HEK293 (cell line): ENCODE measurements around the gene ARHGEF28.
A peak's percentile ranks its signal among the peaks of the same experiment; 100 is the strongest.

Experiments
- CTCF ChIA-PET: fragments of 350-600 bp; formaldehyde crosslinking; extraction: SDS; loops from one replicate; lab custom pipeline; 2021; ENCODE audit warnings: antibody characterized with exemption; lab: Yijun Ruan, JAX
- POLR2A ChIA-PET: fragments of 300-600 bp; formaldehyde crosslinking; extraction: SDS; loops from one replicate; lab custom pipeline; 2020; ENCODE audit warnings: antibody characterized with exemption, inconsistent platforms; lab: Yijun Ruan, JAX
- H3K27ac ChIP-seq: fragments of 200-500 bp; sonication (Bioruptor generic); 2 replicates; pipeline ENCODE4 v1.5.1; 2014; ENCODE audit warnings: low read depth, low read length, control low read depth, inconsistent platforms; ENCODE audit errors: extremely low read depth
- H3K36me3 ChIP-seq, 2 experiments: fragments of 200-500 bp in 1 of 2; sonication (Bioruptor generic) in 1 of 2; 1 replicate in 1 of 2; 2 replicates in 1 of 2; pipeline ENCODE4 v1.5.1; 2014 to 2017; ENCODE audit warnings: inconsistent platforms in 2 of 2, low read length in 2 of 2; ENCODE audit not compliant: control insufficient read depth in 2 of 2, insufficient read depth in 1 of 2
- H3K4me1 ChIP-seq: fragments of 200-500 bp; sonication (Bioruptor generic); 2 replicates; pipeline ENCODE4 v1.5.1; 2014; ENCODE audit warnings: mild to moderate bottlenecking, low read length, inconsistent platforms; ENCODE audit not compliant: control insufficient read depth, insufficient read depth
- H3K4me3 ChIP-seq: 2 replicates; pipeline ENCODE4 v1.5.1; 2011; ENCODE audit warnings: low read depth, mild to moderate bottlenecking, control low read depth, low read length, moderate library complexity
- H3K9me3 ChIP-seq: fragments of 200-500 bp; sonication (Bioruptor generic); 2 replicates; pipeline ENCODE4 v1.5.1; 2014; ENCODE audit warnings: low read depth, low read length, inconsistent platforms; ENCODE audit not compliant: control insufficient read depth, insufficient read depth
- MYNN ChIP-seq: fragments of 450-650 bp; formaldehyde crosslinking; IDR thresholded peaks from 2 replicates; pipeline ENCODE4 v1.5.1; 2016; ENCODE audit warnings: missing biosample characterization, missing genetic modification characterization, borderline replicate concordance
- REPIN1 ChIP-seq: fragments of 450-650 bp; formaldehyde crosslinking; IDR thresholded peaks from 2 replicates; pipeline ENCODE4 v1.5.1; 2017; ENCODE audit warnings: missing biosample characterization, missing genetic modification characterization, low read depth
- REST ChIP-seq: fragments of 450-650 bp; formaldehyde crosslinking; IDR thresholded peaks from 2 replicates; pipeline ENCODE4 v1.5.1; 2016; ENCODE audit warnings: missing biosample characterization, missing genetic modification characterization
- SCRT1 ChIP-seq: fragments of 450-650 bp; formaldehyde crosslinking; IDR thresholded peaks from 2 replicates; pipeline ENCODE4 v1.5.1; 2016; ENCODE audit warnings: missing biosample characterization, missing genetic modification characterization, borderline replicate concordance
- ZBTB17 ChIP-seq: fragments of 450-650 bp; formaldehyde crosslinking; IDR thresholded peaks from 2 replicates; pipeline ENCODE4 v1.5.1; 2016; ENCODE audit warnings: missing biosample characterization, missing genetic modification characterization
- ZBTB26 ChIP-seq: fragments of 450-650 bp; formaldehyde crosslinking; optimal IDR thresholded peaks from 2 replicates; pipeline ENCODE3; 2016; ENCODE audit warnings: missing biosample characterization, mild to moderate bottlenecking, missing genetic modification characterization
- ZBTB49 ChIP-seq: fragments of 450-650 bp; formaldehyde crosslinking; IDR thresholded peaks from 2 replicates; pipeline ENCODE4 v1.5.1; 2016; ENCODE audit warnings: missing biosample characterization, missing genetic modification characterization, low read depth
- ZFP3 ChIP-seq: fragments of 450-650 bp; formaldehyde crosslinking; IDR thresholded peaks from 2 replicates; pipeline ENCODE4 v1.5.1; 2016; ENCODE audit warnings: low read depth, missing biosample characterization, missing genetic modification characterization
- ZNF121 ChIP-seq: fragments of 450-650 bp; formaldehyde crosslinking; IDR thresholded peaks from 2 replicates; pipeline ENCODE4 v1.5.1; 2016; ENCODE audit warnings: missing biosample characterization, missing genetic modification characterization
- ZNF2 ChIP-seq: fragments of 450-650 bp; formaldehyde crosslinking; IDR thresholded peaks from 2 replicates; pipeline ENCODE4 v1.5.1; 2016; ENCODE audit warnings: missing biosample characterization, missing genetic modification characterization
- ZNF266 ChIP-seq: fragments of 450-650 bp; formaldehyde crosslinking; IDR thresholded peaks from 2 replicates; pipeline ENCODE4 v1.5.1; 2016; ENCODE audit warnings: missing biosample characterization, missing genetic modification characterization, low read depth
- ZNF274 ChIP-seq, 2 experiments: fragments of 200-500 bp in 1 of 2; fragments of 450-650 bp in 1 of 2; sonication (Bioruptor generic) in 1 of 2; formaldehyde crosslinking in 1 of 2; IDR thresholded peaks; 2 replicates each; pipeline versions ENCODE4 v1.5.1 to v1.6.1; 2014 to 2016; ENCODE audit warnings: borderline replicate concordance in 1 of 2, inconsistent platforms in 1 of 2, low read length in 1 of 2, missing biosample characterization in 1 of 2, missing genetic modification characterization in 1 of 2
- ZNF280D ChIP-seq: fragments of 450-650 bp; formaldehyde crosslinking; IDR thresholded peaks from 2 replicates; pipeline ENCODE4 v1.5.1; 2016; ENCODE audit warnings: missing biosample characterization, missing genetic modification characterization
- ZNF302 ChIP-seq: fragments of 450-650 bp; formaldehyde crosslinking; IDR thresholded peaks from 2 replicates; pipeline ENCODE4 v1.5.1; 2016; ENCODE audit warnings: missing biosample characterization, missing genetic modification characterization, low read depth
- ZNF354C ChIP-seq: fragments of 450-650 bp; formaldehyde crosslinking; IDR thresholded peaks from 2 replicates; pipeline ENCODE4 v1.5.1; 2016; ENCODE audit warnings: missing biosample characterization, missing genetic modification characterization, low read depth, borderline replicate concordance
- ZNF366 ChIP-seq: fragments of 450-650 bp; formaldehyde crosslinking; conservative IDR thresholded peaks from 2 replicates; pipeline ENCODE4 v1.5.1; 2016; ENCODE audit warnings: missing biosample characterization, missing genetic modification characterization
- ZNF394 ChIP-seq: fragments of 450-650 bp; formaldehyde crosslinking; IDR thresholded peaks from 2 replicates; pipeline ENCODE4 v1.5.1; 2016; ENCODE audit warnings: missing biosample characterization, missing genetic modification characterization, mild to moderate bottlenecking, moderate library complexity, borderline replicate concordance
- ZNF514 ChIP-seq: fragments of 450-650 bp; formaldehyde crosslinking; IDR thresholded peaks from 2 replicates; pipeline ENCODE4 v1.5.1; 2016; ENCODE audit warnings: missing biosample characterization, missing genetic modification characterization
- ZNF555 ChIP-seq: fragments of 450-650 bp; formaldehyde crosslinking; conservative IDR thresholded peaks from 2 replicates; pipeline ENCODE4 v1.5.1; 2017; ENCODE audit warnings: missing biosample characterization, mild to moderate bottlenecking, missing genetic modification characterization, inconsistent platforms
- ZNF623 ChIP-seq: fragments of 450-650 bp; formaldehyde crosslinking; IDR thresholded peaks from 2 replicates; pipeline ENCODE4 v1.5.1; 2016; ENCODE audit warnings: missing biosample characterization, missing genetic modification characterization
- ZNF639 ChIP-seq: fragments of 450-650 bp; formaldehyde crosslinking; IDR thresholded peaks from 2 replicates; pipeline ENCODE4 v1.5.1; 2016; ENCODE audit warnings: missing biosample characterization, missing genetic modification characterization
- ZNF664 ChIP-seq: fragments of 450-650 bp; formaldehyde crosslinking; IDR thresholded peaks from 2 replicates; pipeline ENCODE4 v1.5.1; 2016; ENCODE audit warnings: missing biosample characterization, missing genetic modification characterization
- ZNF792 ChIP-seq: fragments of 450-650 bp; formaldehyde crosslinking; IDR thresholded peaks from 2 replicates; pipeline ENCODE4 v1.5.1; 2016; ENCODE audit warnings: missing biosample characterization, missing genetic modification characterization

Gene ARHGEF28

GRCh38 chr5:73739650-73740049 is 113.7 kb downstream of the ARHGEF28 start (continued):
- TF ChIP-seq ZNF623 (peak; percentile 59), ZNF664 (0 out of 2 replicates have a peak, but pooled peaks have one; percentile 42), ZNF394 (tag by site-specific recombination) (peak; percentile 82), ZBTB26 (tag by site-specific recombination) (no peak)

GRCh38 chr5:73740274-73740790 is 114.3 kb downstream of the ARHGEF28 start:
- TF ChIP-seq SCRT1 (tag by site-specific recombination) (no peak), ZNF302 (no peak), REST (tag by site-specific recombination) (no peak), REPIN1 (tag by site-specific recombination) (no peak), ZBTB17 (tag by site-specific recombination) (no peak), ZNF121 (tag by site-specific recombination) (no peak), ZNF555 (tag by site-specific recombination) (no peak), ZBTB49 (no peak), ZNF623 (no peak), ZNF366 (no peak), ZNF354C (tag by site-specific recombination) (no peak), ZNF266 (tag by site-specific recombination) (no peak), ZFP3 (tag by site-specific recombination) (no peak), ZNF514 (tag by site-specific recombination) (no peak), ZNF2 (tag by site-specific recombination) (no peak), ZNF274 (IDR thresholded peaks at IDR 0.05; ENCODE audit: low read length) (no peak), ZNF274 (tag by site-specific recombination; IDR thresholded peaks at IDR 0.05; ENCODE audit: borderline replicate concordance) (no peak), ZNF280D (tag by site-specific recombination) (no peak), ZNF639 (tag by site-specific recombination) (no peak), ZNF792 (tag by site-specific recombination) (no peak), MYNN (tag by site-specific recombination) (no peak)
- Histone ChIP-seq H3K4me3 (no peak overlapping the region), H3K4me1 (no peaks in the 10 kb centered on the region; the same call in 1 of the 2 replicates), H3K36me3 (no peaks in the 10 kb centered on the region; a peak in 1 of 3 replicates), H3K9me3 (no peaks in the 10 kb centered on the region), H3K27ac (no peak overlapping the region)
- POLR2A ChIA-PET = no interaction called here
- CTCF ChIA-PET = interaction anchor here (0.6 to 2.5 kb wide), 3 partner anchors 77 to 784 kb away, joined by 3 to 6 read pairs (median 6); partner anchors contain the start of gene FCHO2
